Gastrocnemius medialis (tissue), 4 donors: ENCODE measurements around the gene MRPL12. TPM values are rescaled to one million over a fixed set of nuclear protein-coding genes. Genes with fewer than 3 reads are reported as not detected.
A peak's percentile ranks its signal among the peaks of the same experiment; 100 is the strongest.

ENCODE experiments used
- ATAC-seq, 2 donors: fragments of 150-250 bp; one replicate each; pipeline ENCODE4 v1.9.1; 2016
- DNase-seq, 2 donors: peaks; one replicate each; pipeline ENCODE4 v3.0.0-alpha.2; 2019
- H3K27ac ChIP-seq, 4 donors: fragments of 200-600 bp; sonication (generic); 1 replicate in 1 of 4; 2 replicates in 3 of 4; pipeline ENCODE4 v1.5.1; 2016 to 2018; ENCODE audit warnings: mild to moderate bottlenecking in 2 of 4, moderate library complexity in 1 of 4
- H3K27me3 ChIP-seq, 3 donors: fragments of 200-600 bp; sonication (generic) in 2 of 3; 1 replicate in 1 of 3; 2 replicates in 2 of 3; pipeline versions ENCODE4 v1.5.1 to v1.6.0; 2016 to 2019; ENCODE audit warnings: mild to moderate bottlenecking in 1 of 3, moderate library complexity in 1 of 3
- H3K36me3 ChIP-seq, 2 donors: fragments of 200-600 bp; sonication (generic) in 1 of 2; one replicate each; pipeline ENCODE4 v1.5.1; 2017 to 2018
- H3K4me1 ChIP-seq, 2 donors: fragments of 200-600 bp; sonication (generic) in 1 of 2; one replicate each; pipeline ENCODE4 v1.5.1; 2016 to 2017; ENCODE audit warnings: mild to moderate bottlenecking in 2 of 2
- H3K4me3 ChIP-seq, 4 donors: fragments of 200-600 bp; sonication (generic) in 3 of 4; 1 replicate in 1 of 4; 2 replicates in 3 of 4; pipeline ENCODE4 v1.5.1; 2016 to 2019; ENCODE audit warnings: mild to moderate bottlenecking in 2 of 4
- H3K9me3 ChIP-seq, 3 donors: fragments of 200-600 bp; sonication (generic) in 2 of 3; 1 replicate in 1 of 3; 2 replicates in 2 of 3; pipeline ENCODE4 v1.5.1; 2016 to 2019
- CTCF ChIP-seq, 5 experiments: fragments of 450-650 bp in 3 of 5; fragments of 200-600 bp in 2 of 5; sonication (generic) in 2 of 5; IDR thresholded peaks in 4 of 5; conservative IDR thresholded peaks in 1 of 5; 1 replicate in 4 of 5; 2 replicates in 1 of 5; pipeline ENCODE4 v1.5.1; 2016 to 2019; ENCODE audit warnings: antibody characterized with exemption in 5 of 5, mild to moderate bottlenecking in 3 of 5, moderate library complexity in 3 of 5
- POLR2A ChIP-seq, 2 donors: fragments of 450-650 bp; IDR thresholded peaks; one replicate each; pipeline ENCODE4 v1.6.1; 2017; ENCODE audit warnings: antibody characterized with exemption in 2 of 2, mild to moderate bottlenecking in 2 of 2, moderate library complexity in 2 of 2
- in situ Hi-C, 4 donors: fragments of 200-750 bp; cut with MboI; loops; one replicate each; pipeline versions ENCODE4 v1.15.0 to v1.8.0; 2017; ENCODE audit warnings: low sequenced_read_pairs in 4 of 4
- intact Hi-C: fragments of 100-400 bp; cut with DNase I; formaldehyde crosslinking; loops from one replicate; pipeline ENCODE4 v1.15.1; 2023; ENCODE audit warnings: low total_unique reads
- total RNA-seq, 4 donors: library from RNA; depleted of rRNA; stranded (reverse); fragments of >200 nt; gene quantifications; one replicate each; pipeline versions ENCODE4 v1.1.0 to v1.2.3, GENCODE V29; 2016

The MRPL12 gene
- total RNA-seq, 4 donors from 2014 or later, result 79.1 to 117 (median 94.1) TPM

- TF ChIP-seq CTCF (IDR thresholded peaks at IDR 0.05 in 4 of 5, conservative IDR thresholded peaks at IDR 0.05 in 1 of 5) (no peak), POLR2A (IDR thresholded peaks at IDR 0.05) (no peak)
- Histone ChIP-seq H3K27me3 (no peaks in the 10 kb centered on the region), H3K27ac (no peak overlapping the region), H3K9me3 (no peaks in the 10 kb centered on the region), H3K4me1 (peaks cover 16 to 20% of the 10 kb centered on the region in 2 donors), H3K4me3 (no peak overlapping the region), H3K36me3 (no peaks in the 10 kb centered on the region)
- DNase-seq (no peak), ATAC-seq (no peak)
- intact Hi-C loops, result no loop called here
- in situ Hi-C loops, result no loop called here
Observed at GRCh38 chr17:81680150-81680549, 23.0 kb upstream of the MRPL12 start.

- DNase-seq, result no peak
- intact Hi-C loops (no loop called here), in situ Hi-C loops (no loop called here)
- Histone ChIP-seq H3K4me1 (peaks cover 23 to 27% of the 10 kb centered on the region in 2 donors), H3K4me3 (no peak overlapping the region), H3K27ac (no peak overlapping the region), H3K36me3 (peaks cover 0 to 11% of the 10 kb centered on the region in 2 donors), H3K27me3 (no peaks in the 10 kb centered on the region), H3K9me3 (no peaks in the 10 kb centered on the region)
- TF ChIP-seq POLR2A (IDR thresholded peaks at IDR 0.05) (no peak), CTCF (IDR thresholded peaks at IDR 0.05 in 4 of 5, conservative IDR thresholded peaks at IDR 0.05 in 1 of 5) (no peak)
- no peak for ATAC-seq
Observed at GRCh38 chr17:81681672-81682071, 21.5 kb upstream of the MRPL12 start.

DNA sequence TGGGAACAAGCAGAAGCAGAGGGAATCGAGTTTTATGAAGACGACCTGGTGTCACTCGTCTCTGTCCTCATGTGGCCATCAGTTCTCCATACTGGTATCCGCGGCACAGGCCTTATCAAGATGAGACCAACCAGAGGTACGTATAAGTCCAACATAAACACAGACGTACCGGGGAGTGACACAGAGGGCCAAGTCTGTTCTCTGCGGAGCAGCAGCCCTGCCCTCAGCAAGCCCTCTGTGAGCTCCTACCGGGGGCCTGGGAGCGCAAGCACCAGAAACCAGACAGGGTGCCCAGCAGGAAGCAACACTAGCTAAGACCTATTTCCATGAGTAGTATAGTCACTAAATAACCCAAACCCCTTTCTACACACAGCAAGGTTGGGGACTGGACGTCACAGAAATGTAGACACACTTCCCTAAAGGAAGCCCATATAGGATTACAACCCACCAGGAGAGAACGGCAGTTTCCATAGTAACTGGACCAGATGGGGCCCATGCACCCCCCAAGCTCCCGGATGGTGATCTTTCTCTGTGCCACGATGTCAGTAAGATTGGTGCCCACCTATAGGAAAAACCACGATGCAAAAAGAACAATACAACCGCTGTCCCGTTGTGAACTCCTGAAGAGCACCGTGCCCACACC lies 20.5 kb upstream of the MRPL12 start:
- Histone ChIP-seq H3K4me1 (peaks cover 23 to 27% of the 10 kb centered on the region in 2 donors), H3K27ac (peak overlapping the region; percentile 82 to 97 (median 88)), H3K36me3 (peaks cover 0 to 21% of the 10 kb centered on the region in 2 donors), H3K4me3 (peak overlapping the region; percentile 90 to 99 (median 97)), H3K9me3 (no peaks in the 10 kb centered on the region), H3K27me3 (no peaks in the 10 kb centered on the region)
- TF ChIP-seq CTCF (IDR thresholded peaks at IDR 0.05 in 4 of 5, conservative IDR thresholded peaks at IDR 0.05 in 1 of 5), result no peak
- no peak for TF ChIP-seq POLR2A (IDR thresholded peaks at IDR 0.05)
- intact Hi-C loops, result loop anchor here (1.0 kb wide), 2 partner anchors 16 to 45 kb away; partner anchors contain the start of genes CCDC137, NPLOC4, OXLD1 and TSPAN10
- ATAC-seq (no peak), DNase-seq (no peak)
- in situ Hi-C loops, result no loop called here

GRCh38 chr17:81683208-81683583 lies 20.0 kb upstream of the MRPL12 start:
- H3K27me3 ChIP-seq, result no peaks in the 10 kb centered on the region
- DNase-seq, result no peak
- TF ChIP-seq CTCF (IDR thresholded peaks at IDR 0.05 in 4 of 5, conservative IDR thresholded peaks at IDR 0.05 in 1 of 5) (no peak), POLR2A (IDR thresholded peaks at IDR 0.05) (no peak)
- H3K27ac ChIP-seq, result peak overlapping the region; percentile 82 to 97 (median 88)
- no peak for ATAC-seq
- in situ Hi-C loops, result no loop called here
- H3K36me3 ChIP-seq, result peaks cover 0 to 26% of the 10 kb centered on the region in 2 donors
- H3K4me1 ChIP-seq, result peaks cover 23 to 27% of the 10 kb centered on the region in 2 donors
- H3K4me3 ChIP-seq, result peak overlapping the region; percentile 90 to 99 (median 97)
- H3K9me3 ChIP-seq, result no peaks in the 10 kb centered on the region
- intact Hi-C loops, result loop anchor here (1.0 kb wide), 2 partner anchors 17 to 46 kb away; partner anchors contain the start of genes CCDC137, NPLOC4, OXLD1 and TSPAN10
